Measurements from ENCODE around the gene CBX3. TPM values are rescaled to one million over a fixed set of nuclear protein-coding genes. Genes with fewer than 3 reads are reported as not detected.

CBX3 gene
- total and polyA plus RNA-seq, 2 of the 8 experiments (the other 6 are each of a cell fraction or from before 2014, with no cell fraction given): 71.3 to 258 TPM

- no peaks in the 10 kb centered on the region for H3K27me3 ChIP-seq (replicated peaks in 1 of 4; ENCODE audit: control insufficient read depth in 3 of 4, extremely low read depth in 1 of 4, insufficient read depth in 3 of 4, low read length in 3 of 4)
- H3K4me1 ChIP-seq (replicated peaks in 1 of 4; ENCODE audit: control insufficient read depth in 3 of 4, insufficient read depth in 4 of 4, low read length in 3 of 4): no peaks in the 10 kb centered on the region
- H3K23me2 ChIP-seq (ENCODE audit: low read depth, low read length): no peaks in the 10 kb centered on the region
- no peak overlapping the region for H3K14ac ChIP-seq (ENCODE audit: insufficient read length)
- H3K9me3 ChIP-seq (ENCODE audit: insufficient read depth in 2 of 2, low read depth in 1 of 2, low read length in 1 of 2): no peaks in the 10 kb centered on the region
- TF ChIP-seq POLR2AphosphoS5 (IDR thresholded peaks at IDR 0.05; ENCODE audit: low read depth, low read length): no peak
- TF ChIP-seq SIRT6 (IDR thresholded peaks at IDR 0.05; ENCODE audit: low read length): no peak
- TF ChIP-seq EGR1 (IDR thresholded peaks at IDR 0.05; ENCODE audit: borderline replicate concordance, low read depth, low read length): no peak
- no peak for TF ChIP-seq NANOG (IDR thresholded peaks at IDR 0.05; ENCODE audit: insufficient read depth, low read depth, low read length, poor library complexity, severe bottlenecking)
- no peak for TF ChIP-seq HDAC6 (IDR thresholded peaks at IDR 0.05; ENCODE audit: low read depth, low read length)
- TF ChIP-seq BRCA1 (IDR thresholded peaks at IDR 0.05; ENCODE audit: low read depth, low read length): no peak
- TF ChIP-seq RNF2 (IDR thresholded peaks at IDR 0.05; ENCODE audit: borderline replicate concordance, low read depth, low read length, missing control alignments, poor library complexity, severe bottlenecking): no peak
- no peak for TF ChIP-seq TAF7 (optimal IDR thresholded peaks at IDR 0.05; ENCODE audit: borderline replicate concordance, low read depth, low read length)
- no peak for TF ChIP-seq CTBP2 (IDR thresholded peaks at IDR 0.05; ENCODE audit: borderline replicate concordance, insufficient read depth, insufficient read length, low read length)
- TF ChIP-seq JUN (IDR thresholded peaks at IDR 0.05; ENCODE audit: low read depth, low read length): no peak
- no peak for TF ChIP-seq PHF8 (conservative IDR thresholded peaks at IDR 0.05; ENCODE audit: low read depth, low read length)
- TF ChIP-seq TBP (IDR thresholded peaks at IDR 0.05; ENCODE audit: low read depth, low read length): no peak
- TF ChIP-seq MAFK (IDR thresholded peaks at IDR 0.05; ENCODE audit: low read depth, low read length): no peak
- no peak overlapping the region for H3K18ac ChIP-seq (ENCODE audit: extremely low read depth, low read length)
- no peak overlapping the region for H4K8ac ChIP-seq (ENCODE audit: extremely low read depth, insufficient read depth, low read length)
- H2BK12ac ChIP-seq (ENCODE audit: low read depth, low read length): no peak overlapping the region
- H3K56ac ChIP-seq (replicated peaks; ENCODE audit: insufficient read length, low read depth, low read length): no peak overlapping the region
- no peak overlapping the region for H3K23ac ChIP-seq (ENCODE audit: insufficient read length)
- H2BK120ac ChIP-seq (replicated peaks; ENCODE audit: low read depth, low read length): no peak overlapping the region
- no peak overlapping the region for H3K9ac ChIP-seq (replicated peaks in 1 of 4; ENCODE audit: extremely low read depth in 1 of 4, low read depth in 3 of 4, low read length in 3 of 4)
- H3K4me2 ChIP-seq (ENCODE audit: insufficient read depth in 1 of 2, low read depth in 2 of 2, low read length in 2 of 2): no peak overlapping the region
- no peak for DNase-seq (ENCODE audit: low read depth in 1 of 2, low spot score in 2 of 2)
- H2BK15ac ChIP-seq (ENCODE audit: low read length): no peak overlapping the region
- H2AFZ ChIP-seq (ENCODE audit: low read length): no peak overlapping the region
- no peak overlapping the region for H2BK5ac ChIP-seq (ENCODE audit: low read depth, low read length)
- no peak overlapping the region for H2AK5ac ChIP-seq (ENCODE audit: low read depth, low read length)
- CTCF ChIA-PET (ENCODE audit: partially characterized antibody): no interaction called here
- no peak overlapping the region for H3K27ac ChIP-seq (ENCODE audit: low read depth, low read length)
- no peaks in the 10 kb centered on the region for H3K79me2 ChIP-seq (ENCODE audit: control insufficient read depth in 1 of 2, insufficient read depth in 2 of 2, low read length in 2 of 2)
- no peak overlapping the region for H4K91ac ChIP-seq (replicated peaks; ENCODE audit: insufficient read length, low read length)
- H2BK20ac ChIP-seq (ENCODE audit: low read length): no peak overlapping the region
- no peaks in the 10 kb centered on the region for H3K79me1 ChIP-seq (ENCODE audit: low read depth, low read length)
- no peaks in the 10 kb centered on the region for H3K36me3 ChIP-seq (ENCODE audit: control insufficient read depth in 2 of 4, insufficient read depth in 4 of 4, low read length in 3 of 4)
- no peak overlapping the region for H3K4me3 ChIP-seq (ENCODE audit: extremely low read depth in 1 of 4, insufficient read depth in 2 of 4, low read depth in 3 of 4, low read length in 4 of 4)
- H4K5ac ChIP-seq (ENCODE audit: insufficient read length, low read depth, low read length): no peak overlapping the region
- WGBS, 2 experiments (ENCODE audit: extremely low coverage in 1 of 2, insufficient coverage in 1 of 2, insufficient read length in 1 of 2, insufficient replicate concordance in 2 of 2, low coverage in 1 of 2, low lambda C conversion rate in 2 of 2, missing lambda C conversion rate in 1 of 2): 78% methylated on average over 3 of the region's 3 CpGs; no CpG with 5 or more reads in 1 of the 2 experiments
- POLR2A ChIA-PET (ENCODE audit: partially characterized antibody): interaction anchor here (1.0 to 2.0 kb wide), 4 partner anchors 10 to 49 kb away, joined by 3 to 14 read pairs (median 5); partner anchors contain the start of genes CBX3 and HNRNPA2B1
- H4K20me1 ChIP-seq (replicated peaks in 1 of 2; ENCODE audit: control insufficient read depth in 1 of 2, insufficient read depth in 2 of 2, low read length in 2 of 2): no peaks in the 10 kb centered on the region
- H3K4ac ChIP-seq (replicated peaks; ENCODE audit: insufficient read length, low read depth, low read length): no peak overlapping the region
- FAIRE-seq: no peak
These were observed 36.5 kb downstream of the CBX3 start for GRCh38 chr7:26238032-26238431.

All from H1 (cell line).